ENCODE measurements around the gene LCP1.
"Not testable (repeated sequence)": the region's sequence is repeated elsewhere in the genome, so short reads cannot be mapped to it uniquely, and the experiment has no call there.

The LCP1 gene

DNA sequence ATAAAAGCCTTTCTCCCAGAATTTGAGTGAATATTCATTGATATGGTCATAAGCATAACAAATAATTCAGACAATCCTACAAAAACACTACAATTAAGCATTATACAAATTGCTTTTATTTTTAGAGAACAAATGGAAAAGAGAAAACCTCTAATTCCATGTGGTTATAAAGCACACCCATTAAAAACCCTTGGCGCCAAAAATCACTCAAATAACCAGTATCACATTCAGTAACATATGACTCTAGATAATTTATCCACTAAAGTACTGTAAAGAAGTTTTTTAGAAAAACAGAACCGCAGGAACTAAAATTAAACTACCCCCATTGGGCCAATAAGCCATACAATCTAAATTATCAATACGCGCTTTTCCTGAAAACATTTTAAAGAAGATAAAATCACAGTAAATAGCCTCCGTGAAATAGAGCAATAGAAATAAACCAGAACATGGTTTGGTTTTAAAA lies 569 bp downstream of the LCP1 start:
- DNase-seq = no peak

GRCh38 chr13:46179969-46180763 lies 1.8 kb downstream of the LCP1 start:
- no peak for DNase-seq

- DNase-seq = peak; percentile 52
These were observed 2.5 kb downstream of the LCP1 start for GRCh38 chr13:46179491-46179908.

DNA sequence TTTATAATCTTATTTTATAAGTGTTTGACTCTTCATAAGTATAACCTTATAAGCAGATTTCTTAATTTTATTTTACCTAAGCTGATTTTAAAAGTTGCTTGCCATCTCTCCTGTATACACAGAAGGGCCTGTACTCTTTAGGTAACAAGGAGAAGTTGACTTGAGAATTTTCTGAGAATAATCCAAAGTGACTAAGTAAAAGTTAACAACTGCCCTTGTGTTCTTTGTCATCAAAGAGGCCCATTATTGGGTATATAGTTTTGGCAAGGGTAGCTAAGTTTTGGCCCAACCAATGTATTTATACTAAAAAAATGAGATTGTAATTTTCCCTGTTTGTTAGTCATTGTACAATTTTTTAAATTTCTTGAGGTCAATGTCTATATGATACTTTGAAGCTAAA lies 3.2 kb downstream of the LCP1 start:
- no peak for DNase-seq

DNA sequence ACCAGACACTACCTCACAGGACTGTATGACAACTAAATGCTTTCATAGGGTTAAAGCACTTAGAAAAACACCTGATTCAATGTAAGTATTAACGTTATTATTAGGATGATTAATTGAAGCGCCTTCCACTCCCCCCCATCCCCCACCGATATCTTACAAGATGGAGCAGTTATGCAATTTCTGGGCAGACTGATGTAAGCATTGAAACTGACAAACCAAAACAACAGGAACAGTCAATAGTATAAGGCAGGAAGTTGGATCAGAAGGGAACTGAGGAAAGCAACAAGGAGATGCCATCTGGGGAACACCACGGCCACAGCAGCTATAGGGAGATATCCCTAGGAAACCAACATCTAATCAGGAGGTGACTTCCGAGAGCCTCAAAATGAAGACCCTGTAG lies 3.8 kb downstream of the LCP1 start:
- DNase-seq = no peak

GRCh38 chr13:46176756-46177155 lies 5.2 kb downstream of the LCP1 start:
- peak; percentile 35 for DNase-seq

DNA sequence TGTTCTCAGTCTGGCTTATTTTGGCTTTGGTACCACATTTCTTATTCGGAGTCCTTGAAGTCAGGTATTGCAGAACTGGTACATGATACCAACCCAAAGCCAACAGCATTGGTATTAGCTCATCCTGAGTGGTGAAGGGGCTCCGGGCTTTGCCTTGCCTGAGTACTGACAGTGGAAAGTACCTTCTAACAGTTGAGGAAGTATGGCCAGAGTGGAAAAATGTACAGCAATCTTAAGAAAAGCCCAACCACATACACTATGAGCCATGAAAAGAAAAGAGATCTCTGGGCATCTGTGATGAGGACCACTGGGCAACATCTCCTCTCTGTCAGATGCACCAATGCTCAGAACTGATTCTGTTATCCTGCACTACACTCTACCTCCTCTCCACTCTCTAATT lies 8.3 kb downstream of the LCP1 start:
- no peak for DNase-seq

DNA sequence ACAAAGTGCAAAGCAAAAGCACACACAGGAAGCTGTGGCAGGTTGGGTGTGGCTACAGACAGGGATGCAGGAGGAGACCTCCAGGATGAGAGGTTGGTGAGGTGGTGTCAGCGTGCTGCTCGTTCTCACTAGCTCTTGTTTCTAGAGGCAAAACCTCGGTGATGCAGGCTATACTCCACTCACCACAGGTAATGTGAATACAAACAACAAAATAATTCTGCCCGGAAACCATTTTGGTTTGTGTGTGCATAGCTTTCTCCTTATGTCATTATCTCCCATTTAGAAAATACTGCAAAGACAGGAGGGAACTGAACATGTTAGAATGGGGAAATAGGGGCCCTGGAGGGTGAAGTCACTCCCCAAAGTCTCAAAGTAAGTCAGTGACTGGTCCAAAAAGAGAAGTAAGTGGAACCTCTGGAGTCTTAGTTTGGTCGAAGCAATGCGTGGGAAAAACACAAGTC lies 9.4 kb downstream of the LCP1 start:
- DNase-seq = no peak

DNA sequence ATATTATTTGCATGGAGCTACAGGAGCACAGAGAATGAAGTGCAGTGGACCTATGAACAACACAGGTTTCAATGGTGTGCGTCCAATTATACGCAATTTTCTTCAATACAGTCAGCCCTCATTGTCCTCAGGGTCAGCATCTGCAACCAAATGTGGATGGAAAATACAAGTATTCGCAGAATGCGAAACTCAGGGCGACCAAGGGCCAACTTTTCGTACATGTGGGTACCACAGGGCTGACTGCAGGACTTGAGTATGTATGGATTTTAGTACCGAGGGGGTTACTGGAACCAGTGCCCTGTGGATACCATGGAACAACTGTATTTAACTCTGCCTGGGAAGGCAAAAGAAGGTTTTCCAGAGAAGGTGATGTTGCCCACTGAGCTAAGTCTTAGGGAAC lies 10.2 kb downstream of the LCP1 start:
- DNase-seq = no peak

DNA sequence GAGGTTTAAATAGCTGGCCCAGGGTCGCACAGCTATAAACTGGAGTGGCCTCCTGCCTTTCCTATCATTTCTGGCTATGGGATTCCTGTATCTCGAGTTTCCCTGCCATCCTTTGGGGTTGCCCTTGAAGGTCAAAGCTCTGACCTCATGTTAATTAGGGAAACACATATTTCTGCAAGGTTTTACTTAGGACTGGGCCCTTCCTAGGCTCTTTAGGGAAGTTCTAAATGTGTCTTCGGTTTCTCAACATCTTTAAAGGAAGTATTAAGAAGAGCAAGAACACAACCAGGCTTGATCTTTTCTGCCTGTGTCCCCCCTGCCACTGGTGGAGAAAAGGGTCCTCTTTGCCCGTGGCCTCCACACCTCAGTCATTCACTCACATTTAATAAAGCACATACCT lies 10.8 kb downstream of the LCP1 start:
- no peak for DNase-seq

DNA sequence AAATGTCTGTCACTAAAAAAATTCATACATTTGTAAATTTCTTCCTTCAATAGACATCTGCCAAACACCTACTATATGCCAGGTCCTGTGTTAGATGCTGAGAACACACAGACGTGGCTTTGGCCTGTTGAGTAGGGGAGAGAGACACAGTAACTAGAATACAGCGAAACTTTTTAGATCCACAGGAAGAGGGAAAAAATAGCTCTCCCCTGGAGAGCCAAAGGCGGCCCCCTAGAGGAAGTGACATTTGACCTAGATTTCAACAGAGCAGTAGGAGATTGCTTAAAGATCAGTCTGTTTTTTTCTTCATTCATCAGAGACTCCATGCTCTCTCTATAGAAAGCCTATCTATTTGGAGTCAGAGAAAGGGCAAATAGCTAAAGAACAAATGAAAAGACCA lies 11.3 kb downstream of the LCP1 start:
- DNase-seq = no peak

- DNase-seq = no peak
These were observed 11.7 kb downstream of the LCP1 start for GRCh38 chr13:46170268-46170667.

GRCh38 chr13:46169758-46170157 lies 12.2 kb downstream of the LCP1 start:
- no peak for DNase-seq

DNA sequence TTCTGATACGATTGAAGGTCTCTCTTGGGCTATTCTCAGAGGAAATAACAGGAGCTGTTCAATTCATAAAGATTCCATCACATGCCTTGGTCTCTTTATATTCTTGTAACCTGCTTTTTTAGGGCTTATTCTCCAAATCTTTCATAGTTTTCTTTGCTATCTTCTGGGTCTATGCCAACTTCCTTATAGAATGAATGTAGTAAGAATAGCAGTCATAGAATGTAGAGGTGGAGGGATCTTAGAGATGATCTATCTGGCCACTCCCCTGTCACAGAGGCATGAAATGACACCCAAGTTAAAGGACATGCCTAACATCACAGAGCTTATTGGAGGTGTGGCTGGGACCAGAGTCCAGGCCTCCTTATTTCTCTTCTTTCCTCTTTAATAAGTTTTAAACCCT lies 13.2 kb downstream of the LCP1 start:
- DNase-seq = no peak

GRCh38 chr13:46168341-46168740 lies 13.6 kb downstream of the LCP1 start:
- DNase-seq = no peak

GRCh38 chr13:46166947-46167610 lies 14.9 kb downstream of the LCP1 start:
- DNase-seq = no peak

DNA sequence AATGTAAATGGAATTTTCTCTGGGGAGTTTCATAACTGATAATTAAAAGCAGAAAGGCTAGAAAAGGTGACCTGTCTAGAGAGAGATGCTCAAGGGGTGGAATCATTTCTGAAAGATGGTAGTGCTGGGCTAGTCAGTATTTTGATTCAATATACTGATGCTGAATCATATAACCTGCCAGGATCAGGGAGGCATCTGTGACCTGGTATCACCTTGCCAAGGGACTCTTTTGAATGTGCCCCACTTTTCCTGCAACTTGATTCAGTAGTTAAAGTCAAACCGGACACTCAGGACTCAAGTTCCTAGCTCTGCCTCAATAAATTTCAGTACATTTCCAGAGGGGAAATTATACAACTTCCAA lies 15.8 kb downstream of the LCP1 start:
- no peak for DNase-seq

GRCh38 chr13:46165485-46166223 lies 16.3 kb downstream of the LCP1 start:
- DNase-seq = no peak

DNA sequence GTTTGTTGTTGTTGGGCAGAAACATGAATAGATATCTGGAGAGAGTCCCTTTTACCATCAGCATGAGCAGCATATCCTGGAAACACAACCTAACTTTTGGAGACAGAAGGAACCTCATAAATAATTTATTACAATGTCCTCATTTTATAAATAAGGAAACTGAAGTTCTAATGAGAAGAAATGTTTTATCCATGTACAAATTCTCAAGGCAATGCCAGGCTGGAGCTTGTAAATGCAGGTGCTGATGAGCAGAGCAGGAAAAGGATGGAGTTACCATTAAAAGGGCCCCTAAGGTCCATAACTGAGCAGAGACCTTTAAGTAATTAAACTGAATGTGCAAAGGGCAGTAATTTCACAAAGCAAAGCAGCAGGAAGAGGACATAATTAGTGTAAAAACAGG lies 17.3 kb downstream of the LCP1 start:
- no peak for DNase-seq

DNA sequence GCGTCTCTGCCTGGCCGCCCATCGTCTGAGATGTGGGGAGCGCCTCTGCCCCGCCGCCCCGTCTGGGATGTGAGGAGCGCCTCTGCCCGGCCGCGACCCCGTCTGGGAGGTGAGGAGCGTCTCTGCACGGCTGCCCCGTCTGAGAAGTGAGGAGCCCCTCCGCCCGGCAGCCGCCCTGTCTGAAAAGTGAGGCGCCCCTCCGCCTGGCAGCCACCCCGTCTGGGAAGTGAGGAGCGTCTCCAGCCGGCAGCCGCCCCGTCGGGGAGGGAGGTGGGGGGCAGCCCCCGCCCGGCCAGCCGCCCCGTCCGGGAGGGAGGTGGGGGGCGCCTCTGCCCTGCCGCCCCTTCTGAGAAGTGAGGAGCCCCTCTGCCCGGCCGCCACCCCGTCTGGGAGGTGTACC lies 19.2 kb downstream of the LCP1 start:
- not testable (repeated sequence) for DNase-seq

DNA sequence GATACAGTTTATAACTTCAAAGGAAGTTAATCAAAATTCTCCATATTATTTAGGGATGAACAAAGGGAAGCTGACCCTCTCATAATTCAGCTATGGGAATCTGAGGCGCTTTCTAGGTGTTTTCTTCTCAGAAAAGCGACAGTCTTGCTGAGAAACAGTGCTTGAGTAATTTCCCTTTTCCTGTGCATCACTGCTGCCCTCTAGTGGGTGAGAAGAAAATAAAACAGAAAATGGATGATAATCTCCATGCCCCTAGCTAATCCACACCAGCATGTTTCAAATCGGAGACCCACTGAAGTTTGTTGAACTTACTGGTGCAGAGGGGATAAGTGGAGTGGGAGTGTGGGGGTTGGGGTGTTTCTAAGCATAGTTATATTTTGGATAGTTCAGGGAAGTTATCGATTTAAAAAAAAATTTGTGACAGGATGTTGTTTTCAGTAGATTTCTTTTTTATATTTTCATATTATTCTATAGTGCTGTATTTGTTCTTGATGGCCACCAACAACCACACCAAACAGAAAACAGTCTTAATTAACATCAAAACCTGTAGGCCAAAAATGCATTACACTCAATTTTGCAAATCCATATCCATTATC lies 21.4 kb downstream of the LCP1 start:
- no peak for DNase-seq

DNA sequence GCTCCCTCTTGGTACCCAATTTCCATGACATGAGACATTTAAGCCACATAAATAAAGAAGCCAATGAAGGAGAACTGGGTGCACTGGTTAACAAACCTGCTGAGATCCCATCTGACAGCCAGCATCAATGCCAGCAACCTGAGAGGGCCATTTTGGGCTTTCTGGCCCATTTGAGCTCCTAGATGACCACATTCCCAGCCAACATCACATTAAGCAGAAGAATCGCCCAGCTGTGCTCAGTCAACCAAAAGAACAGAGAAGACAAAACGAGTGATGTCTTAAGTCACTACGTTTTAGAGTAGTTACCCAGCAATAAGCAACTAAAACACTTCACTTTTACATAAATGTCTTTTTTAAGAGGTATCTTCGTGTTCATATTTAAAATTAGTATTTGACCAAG lies 21.9 kb downstream of the LCP1 start:
- DNase-seq = no peak

- DNase-seq = no peak
These were observed 23.0 kb downstream of the LCP1 start for GRCh38 chr13:46158983-46159382.

All from femur (tissue), 1 donor.